Measurements from ENCODE around the gene ZNF718.
A peak's percentile ranks its signal among the peaks of the same experiment; 100 is the strongest.
"Not testable (repeated sequence)": the region's sequence is repeated elsewhere in the genome, so short reads cannot be mapped to it uniquely, and the experiment has no call there.

Gene ZNF718

DNA sequence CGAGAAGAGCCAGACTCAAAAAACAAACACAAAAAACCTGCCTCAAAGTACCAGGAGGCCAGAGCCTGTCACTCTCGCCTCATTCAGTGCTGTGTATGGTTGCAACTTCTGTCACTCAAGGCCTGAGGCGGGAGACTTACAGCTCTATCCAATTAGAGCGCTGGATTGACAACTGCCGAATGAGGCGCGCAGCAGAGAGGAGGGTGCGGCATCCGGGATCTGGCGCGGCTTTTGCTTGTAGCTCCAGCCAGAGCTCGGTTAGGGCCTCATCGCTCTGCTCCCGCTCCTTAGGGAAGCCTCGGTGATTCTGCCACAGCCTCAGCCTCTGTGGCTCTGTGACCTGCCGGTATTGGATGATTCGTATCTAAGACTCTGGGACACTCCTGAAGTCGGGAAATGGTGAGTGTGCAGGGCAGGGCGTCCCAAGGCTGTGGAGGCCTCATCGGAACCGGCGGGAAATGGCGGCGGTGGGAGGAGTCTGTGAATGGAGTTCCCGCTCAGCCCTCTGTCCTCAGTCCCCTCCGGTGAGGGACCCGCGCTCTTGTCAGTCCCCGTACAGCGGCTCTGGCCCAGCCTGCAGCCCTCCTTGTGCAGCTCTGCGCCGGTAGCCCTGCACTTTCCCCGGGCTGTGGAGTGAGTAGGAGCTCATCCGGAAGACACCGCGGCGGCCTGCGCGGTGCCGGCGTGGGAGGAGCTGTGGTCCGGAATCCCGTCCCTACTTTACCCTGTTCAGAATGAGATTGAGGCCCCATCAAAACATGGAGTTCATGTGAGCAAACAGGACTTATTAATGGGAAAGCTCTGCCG lies at the start of gene ZNF718:
Gene ZNF718 (plus strand): TSS at position 227 of the 807 bp plus-strand sequence. CDS start 170 bp downstream, at position 397.
- DNase-seq, result peak; percentile 90

DNA sequence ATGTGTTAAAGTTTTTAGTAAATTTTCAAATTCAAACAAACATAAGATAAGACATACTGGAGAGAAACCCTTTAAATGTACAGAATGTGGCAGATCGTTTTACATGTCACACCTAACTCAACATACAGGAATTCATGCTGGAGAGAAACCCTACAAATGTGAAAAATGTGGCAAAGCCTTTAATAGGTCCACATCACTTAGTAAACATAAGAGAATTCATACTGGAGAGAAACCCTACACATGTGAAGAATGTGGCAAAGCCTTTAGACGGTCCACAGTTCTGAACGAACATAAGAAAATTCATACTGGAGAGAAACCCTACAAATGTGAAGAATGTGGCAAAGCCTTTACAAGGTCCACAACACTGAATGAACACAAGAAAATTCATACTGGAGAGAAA lies 38.4 kb upstream of the ZNF718 start:
- no peak for DNase-seq

DNA sequence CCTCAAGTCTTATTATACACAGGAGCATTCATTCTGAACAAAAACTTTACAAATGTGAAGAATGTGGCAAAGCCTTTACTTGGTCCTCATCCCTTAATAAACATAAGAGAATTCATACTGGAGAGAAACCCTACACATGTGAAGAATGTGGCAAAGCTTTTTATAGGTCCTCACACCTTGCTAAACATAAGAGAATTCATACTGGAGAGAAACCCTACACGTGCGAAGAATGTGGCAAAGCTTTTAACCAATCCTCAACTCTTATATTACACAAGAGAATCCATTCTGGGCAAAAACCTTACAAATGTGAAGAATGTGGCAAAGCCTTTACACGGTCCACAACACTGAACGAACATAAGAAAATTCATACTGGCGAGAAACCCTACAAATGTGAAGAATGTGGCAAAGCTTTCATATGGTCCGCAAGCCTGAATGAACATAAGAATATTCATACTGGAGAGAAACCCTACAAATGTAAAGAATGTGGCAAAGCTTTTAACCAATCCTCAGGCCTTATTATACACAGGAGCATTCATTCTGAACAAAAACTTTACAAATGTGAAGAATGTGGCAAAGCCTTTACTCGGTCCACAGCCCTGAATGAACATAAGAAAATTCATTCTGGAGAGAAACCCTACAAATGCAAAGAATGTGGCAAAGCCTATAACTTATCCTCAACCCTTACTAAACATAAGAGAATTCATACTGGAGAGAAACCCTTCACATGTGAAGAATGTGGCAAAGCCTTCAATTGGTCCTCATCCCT lies 37.6 kb upstream of the ZNF718 start:
- not testable (repeated sequence) for DNase-seq

DNA sequence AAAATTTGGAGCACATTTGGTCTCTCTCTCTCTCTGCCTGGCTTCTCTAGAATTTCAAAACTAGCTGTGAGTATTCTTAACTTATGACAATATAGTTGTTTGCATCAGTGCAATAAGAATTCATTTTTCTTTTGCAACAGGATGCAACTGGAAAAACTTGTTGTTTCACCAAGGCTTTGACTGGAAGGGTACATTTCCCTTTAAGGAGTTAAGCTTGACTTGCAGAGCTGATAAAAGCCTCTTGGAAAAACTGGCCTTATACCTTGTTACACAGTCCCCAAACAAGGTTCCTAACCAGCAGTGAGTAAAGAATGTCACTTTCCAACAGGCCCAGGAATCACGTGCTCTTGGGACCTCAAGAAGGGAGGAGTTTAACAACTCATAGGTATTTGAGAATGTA lies 25.9 kb upstream of the ZNF718 start:
- DNase-seq, result no peak

DNA sequence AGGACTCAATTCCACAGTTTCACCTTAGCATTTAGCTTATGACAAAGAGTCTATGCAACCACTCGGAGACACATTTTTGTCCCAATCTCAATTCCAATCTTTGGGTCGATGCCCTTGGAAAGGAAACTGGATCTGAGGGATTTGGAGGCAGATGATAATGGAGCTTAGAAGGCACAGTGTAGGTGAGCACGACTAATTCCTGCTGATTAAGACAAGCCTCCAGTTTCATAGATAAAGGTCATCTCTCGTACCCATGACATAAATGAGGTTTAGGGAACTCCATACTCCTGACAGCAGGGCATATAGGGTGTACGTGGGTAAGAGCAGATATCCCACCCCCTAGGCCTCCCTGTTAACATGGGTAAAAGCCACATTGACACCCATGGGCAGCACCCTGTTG lies 24.4 kb upstream of the ZNF718 start:
- DNase-seq, result no peak

DNA sequence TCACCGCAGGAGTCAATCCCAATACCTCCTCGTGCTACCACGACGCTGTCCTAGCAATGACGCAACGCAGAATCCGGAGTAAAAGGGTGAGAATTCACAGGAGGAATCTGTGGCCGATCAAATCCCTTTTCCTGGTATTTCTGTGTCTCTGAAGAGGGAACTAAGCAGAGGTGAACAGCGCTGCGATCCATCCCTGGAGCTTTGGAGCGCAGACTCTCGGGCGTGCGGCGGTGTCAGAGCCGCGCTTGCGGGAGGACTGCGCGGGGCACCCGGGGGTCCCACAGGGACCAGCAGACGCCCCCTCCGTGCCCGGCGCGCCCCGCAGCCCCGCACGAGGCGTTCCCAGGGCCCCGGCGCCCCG lies 17.2 kb upstream of the ZNF718 start:
- no peak for DNase-seq

DNA sequence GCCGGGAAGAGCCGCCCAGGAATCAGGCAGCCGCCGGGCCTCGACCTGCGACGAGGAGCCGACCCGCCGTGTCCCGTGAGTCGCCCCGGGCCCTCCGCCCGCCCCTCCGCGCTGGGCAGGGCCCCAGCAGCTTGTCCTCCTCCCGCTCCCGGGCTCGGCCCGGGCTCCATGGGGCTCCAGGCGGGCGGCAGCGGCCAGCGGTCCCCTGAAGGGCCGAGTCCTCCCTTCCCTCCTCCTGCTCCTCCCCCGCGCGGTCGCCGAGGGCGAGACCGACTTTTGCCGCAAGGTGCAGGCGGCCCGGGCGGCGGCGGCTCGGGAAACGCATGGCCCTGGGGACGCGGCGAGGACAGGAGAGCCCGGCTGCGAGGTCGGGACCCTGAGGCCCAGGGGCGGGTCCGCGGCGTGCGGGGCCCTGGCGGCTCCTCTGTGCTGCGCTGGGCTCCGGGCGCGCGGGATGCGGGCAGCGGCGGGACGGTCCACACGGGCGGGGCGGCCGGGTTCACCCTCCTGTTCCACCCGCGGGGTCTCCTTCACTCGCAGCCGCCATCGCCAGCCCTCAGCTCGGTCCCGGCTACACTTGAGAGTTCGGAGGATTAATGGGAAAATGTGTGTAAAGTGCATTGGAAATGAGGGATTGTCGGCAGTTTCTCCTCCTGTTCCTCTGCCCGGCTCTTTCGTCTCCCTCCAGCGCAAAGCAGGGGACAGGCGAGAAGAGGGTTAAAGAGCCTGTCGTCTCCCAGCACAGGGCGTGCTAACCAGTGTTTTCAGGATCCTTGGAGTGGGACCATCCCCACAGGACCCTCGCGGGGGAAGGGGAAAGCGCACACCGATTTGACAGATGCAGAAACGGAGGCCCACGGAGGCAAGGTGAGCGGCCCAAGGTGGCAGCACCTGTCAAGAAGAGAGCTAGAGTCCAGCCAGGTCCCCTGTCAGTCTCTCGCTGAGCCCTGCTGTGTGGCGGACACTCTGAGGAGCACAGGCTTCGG lies 16.6 kb upstream of the ZNF718 start:
- DNase-seq, result no peak

DNA sequence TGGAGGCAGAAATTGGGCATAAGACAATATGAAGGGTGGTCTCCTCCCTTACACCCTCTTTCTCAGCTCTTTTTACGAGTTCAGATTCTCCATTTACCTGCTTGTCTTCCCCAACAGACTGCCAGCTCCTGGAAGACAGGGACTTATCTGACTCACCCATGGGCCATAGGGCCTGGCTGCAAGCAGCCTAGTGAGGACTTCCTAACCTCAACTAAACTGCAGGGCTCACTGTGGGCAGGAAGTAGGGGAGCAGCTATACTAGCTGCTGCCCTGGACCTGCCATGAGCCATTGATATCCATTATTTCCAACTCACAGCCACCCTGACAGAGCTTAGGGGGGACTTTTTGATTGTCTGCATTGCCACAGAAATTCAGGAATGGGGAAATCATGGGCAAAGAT lies 11.5 kb upstream of the ZNF718 start:
- DNase-seq, result no peak

DNA sequence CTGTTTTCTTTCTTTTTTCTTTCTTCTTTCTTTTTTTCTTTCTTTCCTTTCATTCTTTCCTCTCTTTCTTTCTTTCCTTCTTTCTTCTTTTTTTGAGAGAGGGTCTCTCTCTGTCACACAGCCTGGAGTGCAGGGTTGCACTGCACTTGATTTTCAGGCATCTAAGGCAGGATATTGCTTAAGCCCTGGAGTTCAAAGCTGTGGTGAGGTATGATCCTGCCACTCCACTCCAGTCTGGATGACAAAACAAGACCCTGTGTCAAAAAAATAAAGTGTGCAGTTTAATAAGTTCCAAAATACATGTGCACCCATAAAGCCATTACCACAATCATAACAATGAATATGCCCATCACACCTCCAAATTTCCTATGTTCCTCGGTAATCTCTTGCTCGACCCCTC lies 10.6 kb upstream of the ZNF718 start:
- DNase-seq, result no peak

DNA sequence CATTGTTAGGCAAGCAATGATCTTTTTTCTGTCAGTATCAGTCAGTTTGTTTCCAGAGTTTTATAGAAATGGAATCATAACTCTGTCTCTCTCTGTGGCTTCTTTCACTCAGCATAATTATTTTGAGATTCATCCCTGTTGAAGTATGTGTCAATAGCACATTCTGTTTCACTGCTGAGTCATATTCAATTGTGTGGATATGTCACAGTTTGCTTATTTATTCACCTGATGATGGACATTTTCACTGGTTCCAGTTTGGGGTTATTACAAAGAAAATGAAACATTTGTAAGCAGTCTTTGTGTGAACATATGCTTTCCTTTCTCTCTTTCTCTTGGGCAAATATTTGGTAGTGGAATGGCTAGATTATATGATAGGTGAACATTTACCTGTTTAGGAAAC lies 10.2 kb upstream of the ZNF718 start:
- no peak for DNase-seq

DNA sequence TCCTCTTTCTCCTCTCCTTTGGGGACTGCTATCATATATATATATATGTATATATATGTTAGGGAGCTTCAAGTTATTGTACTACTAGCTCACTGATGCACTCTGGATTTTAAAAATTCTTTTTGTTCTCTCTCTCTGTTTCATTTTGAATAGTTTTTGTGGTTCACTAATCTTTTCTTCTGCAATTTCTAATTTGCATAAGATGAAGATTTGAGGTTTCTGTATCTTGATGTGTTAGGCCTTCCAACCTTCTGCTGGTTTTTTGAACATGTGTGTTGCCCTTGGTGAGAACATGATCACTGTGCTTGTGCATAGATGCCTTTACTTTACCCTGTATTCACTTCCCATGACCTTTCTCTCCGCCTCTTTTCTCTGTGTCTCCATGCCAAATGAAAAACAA lies 7.8 kb upstream of the ZNF718 start:
- no peak for DNase-seq

DNA sequence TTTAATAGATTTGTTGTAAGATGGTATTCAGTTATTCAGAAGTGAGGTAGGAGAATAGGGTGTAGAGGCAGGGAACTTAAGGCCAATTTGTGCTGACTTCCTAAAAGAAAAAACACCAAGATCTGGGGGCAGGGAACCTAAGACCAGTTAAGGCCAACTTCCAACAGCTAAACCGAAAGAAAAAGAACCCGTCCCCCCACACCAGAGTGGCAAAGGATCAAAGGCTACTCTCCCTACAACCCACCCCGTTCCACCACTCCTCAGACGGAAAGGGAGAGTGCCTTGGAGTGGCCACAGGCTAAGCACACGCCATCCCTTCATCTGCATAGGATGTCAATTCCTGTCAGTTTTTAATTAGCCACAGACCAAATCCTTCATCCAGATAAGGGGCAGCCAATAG lies 3.7 kb upstream of the ZNF718 start:
- no peak for DNase-seq

DNA sequence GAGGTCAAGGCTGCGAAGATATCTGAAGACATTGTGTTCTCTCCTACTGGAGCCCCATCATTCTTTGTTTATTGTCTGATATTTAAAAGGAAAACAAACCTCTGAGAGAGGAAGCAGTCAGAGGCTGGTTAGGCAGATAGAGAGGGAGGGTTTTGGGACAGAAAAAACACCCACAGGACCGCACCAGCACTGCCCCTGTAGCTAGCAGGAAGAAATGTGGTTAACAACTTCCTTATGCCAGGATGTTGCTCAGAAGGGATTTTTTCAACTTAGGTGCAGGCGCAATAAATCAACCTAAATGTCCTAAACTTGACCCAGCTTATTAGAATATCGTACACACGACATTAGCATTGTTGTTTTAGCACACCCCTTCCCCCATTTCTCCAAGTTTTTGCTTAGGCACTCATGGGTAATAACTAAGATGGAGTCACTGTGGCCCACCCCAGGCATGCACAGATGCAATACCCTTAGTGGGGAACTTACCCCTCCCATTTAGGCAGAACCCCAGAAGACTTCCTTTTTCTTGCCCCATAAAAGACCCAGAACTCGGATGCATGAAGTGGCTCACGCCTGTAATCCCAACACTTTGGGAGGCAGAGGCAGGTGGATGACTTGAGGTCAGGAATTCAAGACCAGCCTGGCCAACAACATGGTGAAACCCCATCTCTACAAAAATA lies 2.8 kb upstream of the ZNF718 start:
- DNase-seq, result no peak

DNA sequence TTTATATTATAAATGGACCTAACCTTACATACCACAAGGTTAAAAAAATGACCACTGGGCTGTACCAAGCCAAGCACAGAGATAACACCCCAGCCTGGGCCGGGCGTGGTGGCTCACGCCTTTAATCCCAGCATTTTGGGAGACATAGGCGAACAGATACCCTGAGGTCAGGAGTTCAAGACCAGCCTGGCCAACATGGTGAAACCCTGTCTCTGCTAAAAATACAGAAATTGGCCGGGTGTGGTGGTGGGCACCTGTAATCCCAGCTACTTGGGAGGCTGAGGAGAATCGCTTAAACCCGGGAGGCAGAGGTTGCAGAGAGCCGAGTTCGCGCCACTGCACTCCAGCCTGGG lies 403 bp upstream of the ZNF718 start:
- not testable (repeated sequence) for DNase-seq

DNA sequence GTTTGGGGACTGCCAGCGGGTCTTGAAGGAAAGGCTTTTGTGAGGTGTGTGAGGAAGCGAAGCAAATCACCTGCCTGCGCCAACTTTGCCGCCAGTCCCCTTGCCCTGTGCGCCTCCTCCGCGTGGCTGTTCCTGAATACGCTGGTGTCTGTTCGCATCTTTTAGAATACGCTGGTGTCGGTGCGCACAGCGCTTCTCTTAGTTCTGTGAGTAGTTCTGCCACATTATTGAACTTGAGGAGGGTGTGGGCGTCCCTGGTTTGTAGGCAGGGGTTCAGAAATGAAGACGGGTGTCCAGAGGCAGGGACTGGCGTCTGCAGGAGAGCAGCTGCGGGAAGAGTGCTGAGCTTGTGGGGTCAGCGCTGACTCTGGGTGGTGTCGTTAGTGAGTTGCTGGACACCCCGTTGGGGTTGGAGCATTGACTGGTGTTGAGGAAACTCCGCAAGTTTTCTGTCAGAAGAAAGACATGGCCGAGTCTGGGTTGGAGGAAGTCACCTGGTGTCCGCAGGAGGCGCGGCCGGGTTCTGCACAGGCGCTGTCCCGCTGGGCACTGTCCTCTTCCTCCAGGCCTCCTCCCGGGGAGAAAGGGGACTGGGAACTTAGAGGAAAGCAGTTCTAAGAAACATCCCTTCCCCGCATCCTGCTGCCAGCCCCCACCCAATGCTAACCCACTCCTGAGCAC lies 930 bp downstream of the ZNF718 start:
- DNase-seq, result peak; percentile 23

DNA sequence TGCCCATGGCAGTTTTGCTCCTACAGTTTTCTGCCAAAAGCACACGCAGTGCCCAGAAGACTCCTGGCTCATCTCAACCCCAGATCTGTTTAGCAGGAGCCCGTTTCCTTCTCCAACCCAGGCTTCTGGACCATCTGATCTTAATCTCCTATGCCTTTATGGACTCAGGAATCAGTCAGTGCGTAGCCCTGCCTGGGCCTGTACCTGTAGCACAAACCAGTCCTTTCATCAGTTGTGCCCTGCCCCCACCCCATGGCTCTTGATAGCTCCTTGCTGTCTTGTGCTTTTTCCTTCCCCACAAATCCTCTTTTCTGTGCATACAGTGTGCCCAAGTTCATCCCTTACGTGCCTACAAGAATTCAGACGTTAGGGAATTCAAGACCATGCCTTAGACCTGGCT lies 1.5 kb downstream of the ZNF718 start:
- no peak for DNase-seq

DNA sequence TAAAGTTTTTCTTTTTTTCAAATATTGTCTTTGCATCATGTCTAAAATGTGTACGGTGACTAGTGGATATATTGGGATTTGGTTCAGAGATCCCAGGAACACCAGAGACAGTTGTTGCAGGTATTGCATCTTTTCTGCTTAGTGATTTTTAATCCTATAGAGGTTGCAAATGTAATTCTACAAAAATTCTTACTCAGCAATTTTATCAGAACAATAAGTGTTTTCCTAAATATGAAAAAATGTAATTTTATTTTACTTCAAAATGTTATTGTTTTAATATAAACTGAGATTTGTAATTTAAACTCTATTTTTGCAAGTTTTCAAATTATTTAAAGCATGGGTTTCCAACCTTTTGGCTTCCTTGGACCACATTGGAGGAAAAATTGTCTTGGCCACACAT lies 8.2 kb downstream of the ZNF718 start:
- no peak for DNase-seq

DNA sequence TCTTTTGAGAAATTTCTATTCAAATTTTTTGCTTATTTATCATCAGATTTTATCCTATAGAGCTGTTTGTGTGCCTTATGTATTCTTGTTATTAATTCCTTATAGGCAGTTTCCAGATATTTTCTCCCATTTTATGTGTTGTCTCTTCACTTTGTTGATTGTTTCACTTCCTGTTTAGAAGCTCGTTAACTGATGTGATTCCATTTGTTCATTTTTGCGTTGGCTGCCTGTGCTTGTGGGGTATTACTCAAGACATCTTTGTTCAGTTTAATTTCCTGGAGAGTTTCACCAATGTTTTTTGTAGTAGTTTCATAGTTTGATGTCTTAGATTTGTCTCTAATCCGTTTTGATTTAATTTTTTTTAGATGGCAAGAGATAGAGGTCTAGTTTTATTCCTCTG lies 14.6 kb downstream of the ZNF718 start:
- DNase-seq, result no peak

DNA sequence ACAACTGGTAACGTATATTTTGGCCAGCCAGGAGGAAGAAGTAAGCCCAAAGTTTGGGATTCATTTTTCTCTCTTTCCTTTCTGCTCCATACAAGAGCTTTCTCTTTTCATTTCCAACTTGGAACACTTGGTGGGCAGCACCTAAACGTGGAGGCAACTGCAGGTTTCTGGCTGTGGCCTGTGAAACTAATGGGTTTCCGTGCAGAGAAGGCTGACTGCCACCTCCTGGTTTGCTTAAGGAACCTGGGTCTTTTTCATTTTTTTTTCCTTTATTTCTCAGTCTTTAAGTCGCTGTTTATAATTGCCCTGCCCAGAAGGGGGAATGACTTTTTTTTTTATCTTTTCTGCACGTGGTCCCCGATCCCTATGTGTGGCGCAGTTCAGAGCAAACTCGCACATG lies 15.4 kb downstream of the ZNF718 start:
- no peak for DNase-seq

DNA sequence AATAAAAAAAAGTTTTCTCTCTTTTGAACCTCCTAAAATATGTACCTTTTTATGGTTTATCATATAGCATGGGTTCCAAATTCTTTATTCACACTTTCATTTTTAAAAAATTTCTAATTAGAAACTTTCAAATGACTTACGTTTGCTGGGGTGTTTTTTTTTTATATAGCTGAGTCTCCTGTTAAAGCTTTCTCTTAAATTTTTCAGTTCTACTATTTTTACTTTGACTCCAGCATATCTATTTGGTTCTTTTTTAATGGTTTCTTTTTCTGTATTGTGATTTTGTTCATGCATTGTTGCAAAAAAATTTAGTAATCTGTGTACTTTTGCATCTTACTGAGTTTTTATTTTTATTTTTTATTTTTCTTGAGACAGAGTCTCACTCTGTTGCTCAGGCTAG lies 22.3 kb downstream of the ZNF718 start:
- no peak for DNase-seq

DNA sequence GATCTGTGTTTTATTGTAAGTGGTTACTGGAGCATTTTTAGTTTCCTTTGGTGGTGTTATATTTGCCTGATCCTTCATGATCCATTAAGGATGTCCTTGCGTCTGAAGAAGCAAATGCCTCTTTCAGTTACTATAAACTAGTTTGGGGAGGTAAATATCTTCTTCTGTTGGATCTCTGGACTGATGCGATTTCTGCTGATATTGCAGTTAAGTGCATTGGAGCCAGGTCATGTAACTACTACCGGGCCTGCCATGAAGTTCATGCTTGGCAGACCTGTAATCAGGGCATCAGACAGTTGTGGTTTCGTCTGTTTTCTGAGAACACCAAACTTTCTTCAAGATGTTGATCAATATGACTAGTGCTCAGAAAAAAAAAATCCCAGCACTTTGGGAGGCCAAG lies 22.9 kb downstream of the ZNF718 start:
- DNase-seq, result no peak

Measured in T1000 (cell line).